Gastroesophageal sphincter (tissue), 3 donors: ENCODE measurements around the gene NEDD8.

ENCODE experiments used
- EP300 ChIP-seq: sonication (generic); formaldehyde crosslinking; IDR thresholded peaks from one replicate; pipeline ENCODE4 v1.6.1; 2017; ENCODE audit warnings: antibody characterized with exemption, mild to moderate bottlenecking
- POLR2A ChIP-seq, 2 donors: fragments of 450-650 bp; IDR thresholded peaks; one replicate each; pipeline ENCODE4 v1.6.1; 2017; ENCODE audit warnings: antibody characterized with exemption in 2 of 2, mild to moderate bottlenecking in 2 of 2, moderate library complexity in 1 of 2
- POLR2AphosphoS5 ChIP-seq: sonication (generic); formaldehyde crosslinking; IDR thresholded peaks from one replicate; pipeline ENCODE4 v1.6.1; 2017; ENCODE audit warnings: antibody characterized with exemption
- TF ChIP-seq, protein P1 (sequence below), 4 experiments: fragments of 200-600 bp in 2 of 4; fragments of 450-650 bp in 2 of 4; sonication (generic) in 1 of 4; IDR thresholded peaks; one replicate each; pipeline ENCODE4 v1.5.1; 2017 to 2019; ENCODE audit warnings: antibody characterized with exemption in 4 of 4, mild to moderate bottlenecking in 2 of 4, moderate library complexity in 2 of 4

- TF ChIP-seq, protein P1, sequence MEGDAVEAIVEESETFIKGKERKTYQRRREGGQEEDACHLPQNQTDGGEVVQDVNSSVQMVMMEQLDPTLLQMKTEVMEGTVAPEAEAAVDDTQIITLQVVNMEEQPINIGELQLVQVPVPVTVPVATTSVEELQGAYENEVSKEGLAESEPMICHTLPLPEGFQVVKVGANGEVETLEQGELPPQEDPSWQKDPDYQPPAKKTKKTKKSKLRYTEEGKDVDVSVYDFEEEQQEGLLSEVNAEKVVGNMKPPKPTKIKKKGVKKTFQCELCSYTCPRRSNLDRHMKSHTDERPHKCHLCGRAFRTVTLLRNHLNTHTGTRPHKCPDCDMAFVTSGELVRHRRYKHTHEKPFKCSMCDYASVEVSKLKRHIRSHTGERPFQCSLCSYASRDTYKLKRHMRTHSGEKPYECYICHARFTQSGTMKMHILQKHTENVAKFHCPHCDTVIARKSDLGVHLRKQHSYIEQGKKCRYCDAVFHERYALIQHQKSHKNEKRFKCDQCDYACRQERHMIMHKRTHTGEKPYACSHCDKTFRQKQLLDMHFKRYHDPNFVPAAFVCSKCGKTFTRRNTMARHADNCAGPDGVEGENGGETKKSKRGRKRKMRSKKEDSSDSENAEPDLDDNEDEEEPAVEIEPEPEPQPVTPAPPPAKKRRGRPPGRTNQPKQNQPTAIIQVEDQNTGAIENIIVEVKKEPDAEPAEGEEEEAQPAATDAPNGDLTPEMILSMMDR (IDR thresholded peaks at IDR 0.05), result no peak
- TF ChIP-seq EP300 (no peak), POLR2AphosphoS5 (no peak), POLR2A (IDR thresholded peaks at IDR 0.05) (no peak)
Measured at GRCh38 chr14:24261256-24261968, 29.2 kb upstream of the NEDD8 start.
